HepG2 (cell line): Measurements from ENCODE around the gene SHISA9. TPM values are rescaled to one million over a fixed set of nuclear protein-coding genes. Genes with fewer than 3 reads are reported as not detected.

Source experiments
- ATAC-seq: fragments of 200-7000 bp; cut with Tn5 transposase; 3 replicates; pipeline ENCODE4 v1.9.1; 2020; ENCODE audit warnings: mild to moderate bottlenecking, moderate library complexity
- BruUV-seq: library from RNA; stranded (reverse); fragments of 400-500 nt; replicated peaks from 2 replicates; lab custom pipeline; 2021; lab: Mats Ljungman, UMichigan
- CTCF ChIA-PET: fragments of 300-600 bp; formaldehyde crosslinking; extraction: SDS; loops from one replicate; lab custom pipeline; 2021; ENCODE audit warnings: low total read pairs, inconsistent platforms, low intra/inter-chr PET ratio; lab: Yijun Ruan, JAX
- POLR2A ChIA-PET: fragments of 350-600 bp; sonication (Branson Sonifier 250); formaldehyde crosslinking; loops from one replicate; lab custom pipeline; 2020; ENCODE audit warnings: antibody characterized with exemption, inconsistent platforms; lab: Yijun Ruan, JAX
- DNase-seq: peaks from one replicate; pipeline ENCODE4 v3.0.0-alpha.2; 2015; ENCODE audit warnings: low spot score
- FAIRE-seq: peaks from 3 replicates; lab custom pipeline; 2011; peaks lifted over from hg19 to GRCh38; lab: Jason Lieb, UNC
- H2AFZ ChIP-seq: one replicate; pipeline ENCODE4 v1.6.1; 2011; ENCODE audit warnings: low read length, inconsistent platforms
- H3K27ac ChIP-seq: fragments of 300-600 bp; 3 replicates; pipeline ENCODE4 v1.8.0; 2011; ENCODE audit warnings: mixed run types, mild to moderate bottlenecking, mixed read lengths, low read length, inconsistent platforms; ENCODE audit not compliant: insufficient read depth; ENCODE audit errors: extremely low read length
- H3K27me3 ChIP-seq, 2 experiments: fragments of 200-600 bp in 1 of 2; 2 replicates in 1 of 2; 3 replicates in 1 of 2; pipeline versions ENCODE4 v1.6.0 to v1.8.0; 2011; ENCODE audit warnings: low read length in 2 of 2, mild to moderate bottlenecking in 2 of 2, moderate library complexity in 2 of 2, inconsistent platforms in 1 of 2; ENCODE audit not compliant: insufficient read depth in 2 of 2, control insufficient read depth in 1 of 2
- H3K36me3 ChIP-seq, 2 experiments: fragments of 200-600 bp in 1 of 2; replicated peaks in 1 of 2; 2 replicates in 1 of 2; 3 replicates in 1 of 2; pipeline versions ENCODE4 v1.5.1 to v1.8.0; 2011; ENCODE audit warnings: low read length in 2 of 2, inconsistent platforms in 1 of 2; ENCODE audit not compliant: insufficient read depth in 2 of 2, control insufficient read depth in 1 of 2
- H3K4me1 ChIP-seq: 2 replicates; pipeline ENCODE4 v1.5.1; 2012; ENCODE audit warnings: low read length, inconsistent platforms; ENCODE audit not compliant: insufficient read depth
- H3K4me2 ChIP-seq: 2 replicates; pipeline ENCODE4 v1.6.0; 2011; ENCODE audit warnings: low read depth, low read length, inconsistent platforms
- H3K4me3 ChIP-seq, 3 experiments: fragments of 200-600 bp in 1 of 3; sonication (generic), shearing (Covaris generic) in 1 of 3; replicated peaks in 1 of 3; 2 replicates each; pipeline ENCODE4 v1.5.1; 2011 to 2016; ENCODE audit warnings: low read length in 3 of 3, inconsistent platforms in 2 of 3, low read depth in 2 of 3, mild to moderate bottlenecking in 2 of 3, control low read depth in 1 of 3, mixed read lengths in 1 of 3; ENCODE audit not compliant: insufficient read depth in 1 of 3
- H3K79me2 ChIP-seq: one replicate; pipeline ENCODE4 v1.6.1; 2011; ENCODE audit warnings: low read length, inconsistent platforms; ENCODE audit not compliant: insufficient read depth
- H3K9ac ChIP-seq: 2 replicates; pipeline ENCODE4 v1.6.0; 2011; ENCODE audit warnings: mild to moderate bottlenecking, low read depth, low read length, inconsistent platforms; ENCODE audit not compliant: insufficient read depth
- H3K9me3 ChIP-seq: 2 replicates; pipeline ENCODE4 v1.5.1; 2012; ENCODE audit warnings: mild to moderate bottlenecking, low read length
- H4K20me1 ChIP-seq: 2 replicates; pipeline ENCODE4 v1.6.0; 2011; ENCODE audit warnings: inconsistent platforms, mild to moderate bottlenecking, low read length, moderate library complexity; ENCODE audit not compliant: insufficient read depth
- DMTF1 ChIP-seq: sonication (generic); formaldehyde crosslinking; IDR thresholded peaks from 2 replicates; pipeline ENCODE4 v1.4.0; 2020; ENCODE audit warnings: mild to moderate bottlenecking, missing genetic modification reagents
- ETS1 ChIP-seq: sonication (generic); formaldehyde crosslinking; IDR thresholded peaks from 2 replicates; pipeline ENCODE4 v1.4.0; 2020; ENCODE audit warnings: missing genetic modification reagents
- HNRNPK ChIP-seq: fragments of 200-400 bp; formaldehyde crosslinking; IDR thresholded peaks from 2 replicates; pipeline ENCODE4 v1.6.1; 2018; ENCODE audit warnings: low read length, low read depth, moderate library complexity, mild to moderate bottlenecking; ENCODE audit not compliant: poor library complexity, severe bottlenecking
- NFE2L1 ChIP-seq: sonication (generic); formaldehyde crosslinking; IDR thresholded peaks from 2 replicates; pipeline ENCODE4 v1.4.0; 2020; ENCODE audit warnings: missing genetic modification reagents, mild to moderate bottlenecking, borderline replicate concordance
- PCBP1 ChIP-seq: fragments of 200-400 bp; formaldehyde crosslinking; IDR thresholded peaks from 2 replicates; pipeline ENCODE4 v1.6.1; 2017; ENCODE audit warnings: mild to moderate bottlenecking, low read depth, low read length, borderline replicate concordance
- TCF7 ChIP-seq: sonication (generic); IDR thresholded peaks from 2 replicates; pipeline ENCODE4 v1.6.1; 2016; ENCODE audit warnings: antibody characterized with exemption, low read depth
- THAP11 ChIP-seq: IDR thresholded peaks from 2 replicates; pipeline ENCODE4 v1.6.1; 2016; ENCODE audit warnings: missing biosample characterization, missing genetic modification reagents
- ZNF331 ChIP-seq: sonication (generic); formaldehyde crosslinking; IDR thresholded peaks from 2 replicates; pipeline ENCODE4 v1.4.0; 2020; ENCODE audit warnings: missing genetic modification reagents
- WGBS: methylation state at CpG from one replicate; pipeline ENCODE4 v1.1.6; 2017; ENCODE audit warnings: low lambda C conversion rate; 5-methylcytosine and 5-hydroxymethylcytosine counted together
- in situ Hi-C: cut with HindIII; loops from 2 replicates; pipeline ENCODE4 v1.10.0; 2017; ENCODE audit warnings: low pct_unique_long_range_greater_than_20kb; ENCODE audit not compliant: extremely low pct_ligation_motif_present
- intact Hi-C: fragments of 100-400 bp; cut with micrococcal nuclease; formaldehyde crosslinking; loops from one replicate; pipeline ENCODE4 v1.10.0; 2022; ENCODE audit not compliant: unreplicated experiment
- polyA plus RNA-seq, 8 experiments: library from polyadenylated mRNA; depleted of rRNA in 3 of 8; stranded (reverse) in 7 of 8; unstranded in 1 of 8; fragments of >200 nt; fragmentation: Illumina TruSeq in 4 of 8; extraction: Trizol in 4 of 8; gene quantifications; 2 replicates each; pipeline versions ENCODE4 v1.2.1 to v1.2.3, GENCODE V29; 2011 to 2016; ENCODE audit warnings: low read depth in 4 of 8, missing spikeins in 1 of 8, mixed read lengths in 1 of 8; ENCODE audit not compliant: insufficient read depth in 1 of 8
- total RNA-seq, 5 experiments: library from RNA; depleted of rRNA; stranded (reverse); fragments of >200 nt; fragmentation: Illumina TruSeq; extraction: Trizol; gene quantifications; 2 replicates each; pipeline ENCODE4 v1.2.3, GENCODE V29; 2016; ENCODE audit warnings: low read depth in 1 of 5

The SHISA9 gene
- total and polyA plus RNA-seq, 2 of the 13 experiments (the other 11 are each of a cell fraction or from before 2014, with no cell fraction given), result 0.01 TPM; not detected in 1

GRCh38 chr16:12869698-12870427, 31.5 kb upstream of the SHISA9 start:
- Histone ChIP-seq H3K79me2 (no peaks in the 10 kb centered on the region), H3K27ac (no peak overlapping the region), H3K4me1 (peaks cover 7% of the 10 kb centered on the region), H2AFZ (no peak overlapping the region), H3K4me2 (no peak overlapping the region), H3K4me3 (no peak overlapping the region), H3K27me3 (peaks cover 0 to 17% of the 10 kb centered on the region in 2 experiments; a peak in 3 of 5 replicates), H3K9ac (no peak overlapping the region), H3K36me3 (no peaks in the 10 kb centered on the region), H4K20me1 (no peaks in the 10 kb centered on the region), H3K9me3 (peaks cover 5% of the 10 kb centered on the region; the same call in 1 of the 2 replicates)
- POLR2A ChIA-PET, result no interaction called here
- peak; percentile 99 for TF ChIP-seq ZNF331 (CRISPR knock-in tag)
- TF ChIP-seq ETS1, result no peak
- CTCF ChIA-PET, result no interaction called here
- WGBS, result 32% methylated on average over 5 of the region's 5 CpGs
- no peak for FAIRE-seq
- DNase-seq, result no peak
- intact Hi-C loops, result no loop called here
- no peak for ATAC-seq
- in situ Hi-C loops, result no loop called here
- BruUV-seq, result no TSS peak

- in situ Hi-C loops (no loop called here), intact Hi-C loops (no loop called here)
- H3K79me2 ChIP-seq, result no peaks in the 10 kb centered on the region
- ChIA-PET POLR2A (no interaction called here), CTCF (no interaction called here)
- H4K20me1 ChIP-seq, result no peaks in the 10 kb centered on the region
- no peak overlapping the region for H3K4me2 ChIP-seq
- TF ChIP-seq THAP11 (CRISPR knock-in tag) (no peak), DMTF1 (CRISPR knock-in tag) (no peak), TCF7 (no peak), NFE2L1 (CRISPR knock-in tag) (no peak), HNRNPK (peak; percentile 66), PCBP1 (0 out of 2 replicates have a peak, but pooled peaks have one; percentile 37)
- H3K36me3 ChIP-seq, result no peaks in the 10 kb centered on the region
- ATAC-seq (no peak), DNase-seq (no peak), FAIRE-seq (no peak)
- H3K9me3 ChIP-seq, result peaks cover 5% of the 10 kb centered on the region; the same call in 1 of the 2 replicates
- H3K9ac ChIP-seq, result no peak overlapping the region
- WGBS, result 0% methylated on average over 1 of the region's 1 CpG
- no peak overlapping the region for H2AFZ ChIP-seq
- H3K27ac ChIP-seq, result no peak overlapping the region
- peaks cover 0 to 17% of the 10 kb centered on the region in 2 experiments; a peak in 2 of 5 replicates for H3K27me3 ChIP-seq
- H3K4me3 ChIP-seq, result no peak overlapping the region
- H3K4me1 ChIP-seq, result peaks cover 6% of the 10 kb centered on the region
- BruUV-seq, result no TSS peak
Measured at GRCh38 chr16:12871784-12872183, 29.6 kb upstream of the SHISA9 start.
